Glomerular visceral epithelial cell (primary cell): ENCODE data around the gene TAS2R8.
"Not testable (repeated sequence)": the region's sequence is repeated elsewhere in the genome, so short reads cannot be mapped to it uniquely, and the experiment has no call there.

Experiments used
- DNase-seq: peaks from one replicate; pipeline ENCODE4 v3.0.0-alpha.2; 2016; ENCODE audit errors: extremely low spot score

The TAS2R8 gene

GRCh38 chr12:10807186-10807585 is at the start of gene TAS2R8:
TSS of gene TAS2R8 (minus strand) at chr12:10807286. CDS start at chr12:10806980, 306 bp downstream.
- no peak for DNase-seq

- no peak for DNase-seq
Observed at GRCh38 chr12:10855807-10856206, 48.7 kb upstream of the TAS2R8 start.

GRCh38 chr12:10853776-10854175 is 46.7 kb upstream of the TAS2R8 start:
- no peak for DNase-seq

GRCh38 chr12:10851243-10851858 is 44.3 kb upstream of the TAS2R8 start:
- DNase-seq: no peak

GRCh38 chr12:10849425-10849878 is 42.4 kb upstream of the TAS2R8 start, which contains the start of gene PRR4:
TSS of gene PRR4 (minus strand) at chr12:10849475. CDS start at chr12:10849437, 38 bp downstream.
- DNase-seq: no peak

- no peak for DNase-seq
Observed at GRCh38 chr12:10847744-10848143, 40.7 kb upstream of the TAS2R8 start.

GRCh38 chr12:10842862-10843261 is 35.8 kb upstream of the TAS2R8 start:
- DNase-seq: no peak

- DNase-seq: no peak
Observed at GRCh38 chr12:10838461-10838860, 31.4 kb upstream of the TAS2R8 start.

- no peak for DNase-seq
Observed at GRCh38 chr12:10829994-10830393, 22.9 kb upstream of the TAS2R8 start.

GRCh38 chr12:10826258-10826657 is 19.2 kb upstream of the TAS2R8 start, which contains the start of gene TAS2R10:
TSS of gene TAS2R10 (minus strand) at chr12:10826358. CDS start at chr12:10826269, 89 bp downstream.
- DNase-seq: no peak

- DNase-seq: no peak
Observed at GRCh38 chr12:10824957-10825356, 17.9 kb upstream of the TAS2R8 start.

- DNase-seq: no peak
Observed at GRCh38 chr12:10811883-10812536, 4.9 kb upstream of the TAS2R8 start.

- DNase-seq: no peak
Observed at GRCh38 chr12:10810068-10810467, 3.0 kb upstream of the TAS2R8 start, which contains the start of gene TAS2R9. TSS of gene TAS2R9 (minus strand) at chr12:10810168. CDS start at chr12:10810075, 93 bp downstream.

GRCh38 chr12:10802587-10802986 is 4.5 kb downstream of the TAS2R8 start, which contains the start of gene TAS2R7:
TSS of gene TAS2R7 (minus strand) at chr12:10802627. CDS start at chr12:10802570, 57 bp downstream.
- DNase-seq: no peak

GRCh38 chr12:10801741-10802140 is 5.3 kb downstream of the TAS2R8 start:
- DNase-seq: no peak

GRCh38 chr12:10794222-10794621 is 12.9 kb downstream of the TAS2R8 start:
- DNase-seq: no peak

- not testable (repeated sequence) for DNase-seq
Observed at GRCh38 chr12:10791769-10792168, 15.3 kb downstream of the TAS2R8 start.

GRCh38 chr12:10783252-10783651 is 23.8 kb downstream of the TAS2R8 start:
- no peak for DNase-seq

GRCh38 chr12:10779103-10779502 is 28.0 kb downstream of the TAS2R8 start:
- no peak for DNase-seq

- peak; percentile 25 for DNase-seq
Observed at GRCh38 chr12:10771132-10771733, 35.9 kb downstream of the TAS2R8 start.

GRCh38 chr12:10759657-10760056 is 47.4 kb downstream of the TAS2R8 start:
- no peak for DNase-seq

- DNase-seq: no peak
Observed at GRCh38 chr12:10756194-10756593, 50.9 kb downstream of the TAS2R8 start.
